ENCODE measurements around the gene SLC6A3. TPM values are rescaled to one million over a fixed set of nuclear protein-coding genes. Genes with fewer than 3 reads are reported as not detected.
"Not testable (repeated sequence)": the region's sequence is repeated elsewhere in the genome, so short reads cannot be mapped to it uniquely, and the experiment has no call there.

SLC6A3 gene
- total RNA-seq, 1 donor from 2014 or later = not detected

GRCh38 chr5:1424716-1425115, 20.5 kb downstream of the SLC6A3 start:
- intact Hi-C loops (cut with micrococcal nuclease) = no loop called here
- no peak overlapping the region for H3K4me3 ChIP-seq

GRCh38 chr5:1423901-1424603, 21.2 kb downstream of the SLC6A3 start:
- no peak overlapping the region for H3K4me3 ChIP-seq

More at GRCh38 chr5:1424716-1425115, 20.5 kb downstream of the SLC6A3 start:
- no peak for TF ChIP-seq CTCF (IDR thresholded peaks at IDR 0.05; ENCODE audit: borderline replicate concordance)
- peaks cover 48% of the 10 kb centered on the region for H3K9me3 ChIP-seq (replicated peaks)
- H3K27me3 ChIP-seq (ENCODE audit: low read depth) = peaks cover 15% of the 10 kb centered on the region
- H3K36me3 ChIP-seq = no peaks in the 10 kb centered on the region
- no peaks in the 10 kb centered on the region for H3K4me1 ChIP-seq
- DNase-seq = no peak
- no peak overlapping the region for H3K27ac ChIP-seq (replicated peaks)

GRCh38 chr5:1422522-1422921, 22.7 kb downstream of the SLC6A3 start:
- Histone ChIP-seq H3K9me3 (replicated peaks) (peaks cover 26% of the 10 kb centered on the region), H3K27me3 (ENCODE audit: low read depth) (peaks cover 20% of the 10 kb centered on the region)
- H3K27ac ChIP-seq (replicated peaks); H3K36me3 ChIP-seq; DNase-seq; H3K4me1 ChIP-seq; H3K4me3 ChIP-seq; intact Hi-C loops (cut with micrococcal nuclease): not testable (repeated sequence)

More at GRCh38 chr5:1423901-1424603, 21.2 kb downstream of the SLC6A3 start:
- Histone ChIP-seq H3K27me3 (ENCODE audit: low read depth) (peaks cover 15% of the 10 kb centered on the region), H3K36me3 (no peaks in the 10 kb centered on the region), H3K4me1 (no peaks in the 10 kb centered on the region), H3K27ac (replicated peaks) (no peak overlapping the region), H3K9me3 (replicated peaks) (peaks cover 41% of the 10 kb centered on the region)
- no peak for TF ChIP-seq CTCF (IDR thresholded peaks at IDR 0.05; ENCODE audit: borderline replicate concordance)
- no peak for DNase-seq
- intact Hi-C loops (cut with micrococcal nuclease) = no loop called here

GRCh38 chr5:1421521-1422341, 23.5 kb downstream of the SLC6A3 start:
- no peaks in the 10 kb centered on the region for H3K4me1 ChIP-seq
- TF ChIP-seq CTCF (IDR thresholded peaks at IDR 0.05; ENCODE audit: borderline replicate concordance) = no peak
- H3K27me3 ChIP-seq (ENCODE audit: low read depth) = peaks cover 23% of the 10 kb centered on the region
- intact Hi-C loops (cut with micrococcal nuclease) = no loop called here
- DNase-seq = no peak
- H3K4me3 ChIP-seq = no peak overlapping the region
- no peak overlapping the region for H3K27ac ChIP-seq (replicated peaks)
- H3K9me3 ChIP-seq (replicated peaks) = peaks cover 18% of the 10 kb centered on the region
- no peaks in the 10 kb centered on the region for H3K36me3 ChIP-seq

- H3K27me3 ChIP-seq (ENCODE audit: low read depth) = peaks cover 23% of the 10 kb centered on the region
- DNase-seq = no peak
These were observed 24.7 kb downstream of the SLC6A3 start for GRCh38 chr5:1420211-1421195.

More at GRCh38 chr5:1420211-1421195, 24.7 kb downstream of the SLC6A3 start:
- intact Hi-C loops (cut with micrococcal nuclease) = no loop called here
- Histone ChIP-seq H3K4me3 (no peak overlapping the region), H3K36me3 (no peaks in the 10 kb centered on the region), H3K27ac (replicated peaks) (no peak overlapping the region), H3K9me3 (replicated peaks) (peaks cover 5% of the 10 kb centered on the region), H3K4me1 (no peaks in the 10 kb centered on the region)
- no peak for TF ChIP-seq CTCF (IDR thresholded peaks at IDR 0.05; ENCODE audit: borderline replicate concordance)
